Measurements from ENCODE around the gene F12.
"Not testable (repeated sequence)": the region's sequence is repeated elsewhere in the genome, so short reads cannot be mapped to it uniquely, and the experiment has no call there.

The F12 gene

GRCh38 chr5:177362610-177363507 is 46.5 kb downstream of the F12 start:
- Histone ChIP-seq H3K36me3 (ENCODE audit: insufficient read depth, low read length) (peaks cover 5% of the 10 kb centered on the region), H3K4me2 (ENCODE audit: low read length) (peak overlapping the region; percentile 80), H3K27me3 (ENCODE audit: insufficient read depth, low read length) (no peaks in the 10 kb centered on the region), H3K9me3 (ENCODE audit: low read length) (no peaks in the 10 kb centered on the region), H3K9me2 (ENCODE audit: low read depth, low read length) (no peaks in the 10 kb centered on the region), H3K9ac (ENCODE audit: low read length) (peak overlapping the region; percentile 69), H3K79me2 (ENCODE audit: insufficient read depth, low read length) (no peaks in the 10 kb centered on the region), H4K20me1 (ENCODE audit: insufficient read depth, low read length) (no peaks in the 10 kb centered on the region), H3K27ac (ENCODE audit: low read depth, low read length, poor library complexity, severe bottlenecking) (peak overlapping the region; percentile 90), H3K4me3 (ENCODE audit: low read depth, low read length, poor library complexity, severe bottlenecking) (peak overlapping the region; percentile 63), H3K4me1 (ENCODE audit: insufficient read depth, low read length, severe bottlenecking) (peaks cover 57% of the 10 kb centered on the region), H3F3A (ENCODE audit: insufficient read depth, low read length) (no peaks in the 10 kb centered on the region), H2AFZ (ENCODE audit: low read length) (no peak overlapping the region)
- TF ChIP-seq CTCF (IDR thresholded peaks at IDR 0.05; ENCODE audit: low read length) (no peak), EZH2 (IDR thresholded peaks at IDR 0.05; ENCODE audit: borderline replicate concordance, low read length) (no peak)

GRCh38 chr5:177362292-177362609 is 47.1 kb downstream of the F12 start:
- Histone ChIP-seq H3K4me2 (ENCODE audit: low read length) (peak overlapping the region; percentile 80), H4K20me1 (ENCODE audit: insufficient read depth, low read length) (no peaks in the 10 kb centered on the region), H3K9ac (ENCODE audit: low read length) (peak overlapping the region; percentile 69; the same call in 1 of the 2 replicates), H3K4me3 (ENCODE audit: low read depth, low read length, poor library complexity, severe bottlenecking) (peak overlapping the region; percentile 63), H3K27me3 (ENCODE audit: insufficient read depth, low read length) (no peaks in the 10 kb centered on the region), H3K27ac (ENCODE audit: low read depth, low read length, poor library complexity, severe bottlenecking) (peak overlapping the region; percentile 90), H2AFZ (ENCODE audit: low read length) (no peak overlapping the region), H3K36me3 (ENCODE audit: insufficient read depth, low read length) (0 out of 2 replicates have a peak, but pooled peaks cover under 1% of the 10 kb centered on the region), H3F3A (ENCODE audit: insufficient read depth, low read length) (no peaks in the 10 kb centered on the region), H3K9me3 (ENCODE audit: low read length) (no peaks in the 10 kb centered on the region), H3K79me2 (ENCODE audit: insufficient read depth, low read length) (no peaks in the 10 kb centered on the region), H3K9me2 (ENCODE audit: low read depth, low read length) (no peaks in the 10 kb centered on the region), H3K4me1 (ENCODE audit: insufficient read depth, low read length, severe bottlenecking) (peaks cover 61% of the 10 kb centered on the region)
- TF ChIP-seq CTCF (IDR thresholded peaks at IDR 0.05; ENCODE audit: low read length) (no peak), EZH2 (IDR thresholded peaks at IDR 0.05; ENCODE audit: borderline replicate concordance, low read length) (no peak)

- Histone ChIP-seq H3K9me2 (ENCODE audit: low read depth, low read length) (no peaks in the 10 kb centered on the region), H2AFZ (ENCODE audit: low read length) (no peak overlapping the region), H3K9ac (ENCODE audit: low read length) (peak overlapping the region; percentile 69; the same call in 1 of the 2 replicates), H3K36me3 (ENCODE audit: insufficient read depth, low read length) (no peaks in the 10 kb centered on the region), H3F3A (ENCODE audit: insufficient read depth, low read length) (no peaks in the 10 kb centered on the region), H3K4me1 (ENCODE audit: insufficient read depth, low read length, severe bottlenecking) (peaks cover 64% of the 10 kb centered on the region), H4K20me1 (ENCODE audit: insufficient read depth, low read length) (no peaks in the 10 kb centered on the region), H3K27ac (ENCODE audit: low read depth, low read length, poor library complexity, severe bottlenecking) (peak overlapping the region; percentile 90), H3K9me3 (ENCODE audit: low read length) (no peaks in the 10 kb centered on the region), H3K27me3 (ENCODE audit: insufficient read depth, low read length) (no peaks in the 10 kb centered on the region), H3K4me3 (ENCODE audit: low read depth, low read length, poor library complexity, severe bottlenecking) (peak overlapping the region; percentile 63), H3K79me2 (ENCODE audit: insufficient read depth, low read length) (no peaks in the 10 kb centered on the region), H3K4me2 (ENCODE audit: low read length) (peak overlapping the region; percentile 80)
- TF ChIP-seq CTCF (IDR thresholded peaks at IDR 0.05; ENCODE audit: low read length) (0 out of 2 replicates have a peak, but pooled peaks have one; percentile 3), EZH2 (IDR thresholded peaks at IDR 0.05; ENCODE audit: borderline replicate concordance, low read length) (no peak)
Measured at GRCh38 chr5:177361418-177362291, 47.7 kb downstream of the F12 start.

GRCh38 chr5:177360740-177361139 is 48.6 kb downstream of the F12 start:
- H3K9me2 ChIP-seq (ENCODE audit: low read depth, low read length); H4K20me1 ChIP-seq (ENCODE audit: insufficient read depth, low read length); H3K4me3 ChIP-seq (ENCODE audit: low read depth, low read length, poor library complexity, severe bottlenecking); H3K9me3 ChIP-seq (ENCODE audit: low read length); H3K4me2 ChIP-seq (ENCODE audit: low read length); H3K79me2 ChIP-seq (ENCODE audit: insufficient read depth, low read length); H3K27me3 ChIP-seq (ENCODE audit: insufficient read depth, low read length); H3K9ac ChIP-seq (ENCODE audit: low read length); H2AFZ ChIP-seq (ENCODE audit: low read length); H3K36me3 ChIP-seq (ENCODE audit: insufficient read depth, low read length); H3F3A ChIP-seq (ENCODE audit: insufficient read depth, low read length): not testable (repeated sequence)
- peaks cover 69% of the 10 kb centered on the region for H3K4me1 ChIP-seq (ENCODE audit: insufficient read depth, low read length, severe bottlenecking)
- H3K27ac ChIP-seq (ENCODE audit: low read depth, low read length, poor library complexity, severe bottlenecking): peak overlapping the region; percentile 90

Measured in OCI-LY1 (cell line).